Skin epidermis (tissue), 12 donors: ENCODE data around the gene GDE1.

ENCODE experiments used
- H3K27ac ChIP-seq, 21 experiments: fragments of 200-600 bp; sonication (generic) in 11 of 21; one replicate each; pipeline ENCODE4 v1.5.0; 2020; ENCODE audit warnings: mild to moderate bottlenecking in 3 of 21, inconsistent platforms in 2 of 21, moderate library complexity in 2 of 21
- H3K4me3 ChIP-seq, 7 experiments: fragments of 200-600 bp; sonication (generic) in 2 of 7; one replicate each; pipeline ENCODE4 v1.5.0; 2020; ENCODE audit warnings: inconsistent platforms in 2 of 7, mild to moderate bottlenecking in 2 of 7, moderate library complexity in 1 of 7

Gene GDE1

DNA sequence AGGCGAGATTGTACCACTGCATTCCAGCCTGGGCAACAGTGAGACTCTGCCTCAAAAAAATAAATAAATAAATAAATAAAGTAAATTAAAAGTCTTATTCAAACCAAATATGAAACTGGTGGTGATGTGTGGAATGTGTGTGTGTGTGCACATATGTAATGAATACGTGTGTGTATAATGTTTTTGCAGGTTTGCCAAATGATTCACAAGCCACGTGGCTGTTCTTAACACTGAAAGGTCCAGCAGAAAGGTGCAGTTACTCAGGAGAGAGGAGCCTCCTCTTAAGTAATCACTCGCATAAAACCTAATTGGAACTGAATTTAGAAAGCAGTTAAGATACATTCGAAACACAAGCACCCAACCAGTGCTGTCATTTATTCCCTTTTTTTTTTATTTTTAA lies 22.9 kb downstream of the GDE1 start:
- H3K4me3 ChIP-seq: no peak overlapping the region
- H3K27ac ChIP-seq: no peak overlapping the region

GRCh38 chr16:19497176-19497575 lies 24.7 kb downstream of the GDE1 start:
- Histone ChIP-seq H3K4me3 (no peak overlapping the region), H3K27ac (no peak overlapping the region)

DNA sequence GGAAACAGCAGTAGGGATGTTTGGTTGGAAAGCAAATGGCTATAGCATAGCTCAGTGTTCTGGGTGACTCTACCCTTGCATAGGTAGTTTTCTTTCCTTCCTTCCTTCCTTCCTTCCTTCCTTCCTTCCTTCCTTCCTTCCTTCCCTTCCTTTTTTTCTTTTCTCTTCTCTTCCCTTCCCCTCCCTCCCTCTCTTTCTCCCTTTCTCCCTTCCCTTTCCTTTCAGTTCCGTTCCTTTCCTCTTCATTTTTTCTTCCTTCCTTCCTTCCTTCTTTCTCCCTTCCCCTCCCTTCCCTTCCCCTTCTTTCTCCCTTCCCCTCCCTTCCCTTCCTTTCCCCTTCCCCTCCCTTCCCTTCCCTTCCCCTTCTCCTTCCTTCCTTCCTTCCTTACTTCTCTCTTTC lies 31.3 kb downstream of the GDE1 start:
- Histone ChIP-seq H3K4me3 (no peak overlapping the region), H3K27ac (no peak overlapping the region)

DNA sequence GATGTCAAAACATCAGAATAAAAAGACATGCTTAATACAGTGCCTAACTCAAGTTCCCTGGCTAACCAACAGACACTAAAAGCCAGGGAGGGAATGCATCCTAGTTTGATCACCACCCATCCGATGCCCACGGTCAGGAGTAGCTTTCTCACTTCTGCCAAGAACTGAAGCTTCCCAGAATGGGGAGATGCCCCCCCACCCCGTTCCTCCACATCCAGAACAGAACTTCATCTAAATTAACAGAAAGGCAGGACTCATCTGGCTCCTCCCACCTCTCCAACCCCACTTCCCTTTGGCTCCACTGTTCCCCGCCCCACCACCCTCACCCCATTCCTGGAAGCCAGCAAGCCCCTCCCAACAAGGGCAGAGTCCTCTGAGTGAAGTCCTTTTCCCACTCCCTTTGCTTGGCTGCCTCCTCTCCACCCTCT lies 33.7 kb downstream of the GDE1 start:
- H3K27ac ChIP-seq: no peak overlapping the region
- no peak overlapping the region for H3K4me3 ChIP-seq

GRCh38 chr16:19486750-19487325 lies 35.1 kb downstream of the GDE1 start:
- Histone ChIP-seq H3K4me3 (no peak overlapping the region), H3K27ac (no peak overlapping the region)

DNA sequence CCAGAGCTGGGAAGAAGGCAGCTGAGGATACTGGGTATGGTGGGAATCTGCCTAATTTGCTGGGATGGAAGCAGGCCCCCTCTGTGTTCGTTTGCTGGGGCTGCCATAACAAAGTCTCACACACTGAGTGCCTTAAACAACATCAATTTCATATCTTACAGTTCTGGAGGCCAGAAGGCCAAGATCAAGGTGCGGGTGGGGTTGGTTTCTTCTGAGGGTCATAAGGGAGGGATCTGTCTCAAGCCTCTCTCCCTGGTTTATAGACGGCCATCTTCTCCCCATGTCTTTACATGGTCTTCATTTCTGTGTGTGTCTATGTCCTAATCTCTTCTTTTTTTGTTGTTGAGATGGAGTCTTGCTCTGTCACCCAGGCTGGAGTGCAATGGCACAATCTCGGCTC lies 35.8 kb downstream of the GDE1 start:
- Histone ChIP-seq H3K27ac (no peak overlapping the region), H3K4me3 (no peak overlapping the region)

- H3K27ac ChIP-seq: no peak overlapping the region
- no peak overlapping the region for H3K4me3 ChIP-seq
Measured at GRCh38 chr16:19485611-19486010, 36.3 kb downstream of the GDE1 start.

DNA sequence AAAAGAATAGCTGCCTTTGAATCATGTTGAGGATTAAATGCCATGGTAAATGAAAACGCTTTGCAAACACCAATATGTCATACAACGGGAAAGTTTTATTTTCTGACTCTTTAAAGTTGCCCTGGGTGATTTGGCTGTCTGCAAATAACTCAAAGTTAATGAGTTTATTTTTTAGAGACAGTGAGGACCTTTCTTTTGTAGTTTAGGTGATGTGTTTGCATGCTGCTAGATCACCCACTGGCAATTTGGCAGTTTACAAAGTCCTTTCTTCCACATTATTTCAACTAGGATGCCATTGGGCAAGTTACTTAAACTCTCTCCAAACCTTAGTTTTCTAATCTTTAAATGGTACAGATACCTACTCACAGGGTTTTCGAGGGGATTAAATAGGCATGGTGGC lies 37.8 kb downstream of the GDE1 start:
- H3K27ac ChIP-seq: no peak overlapping the region
- no peak overlapping the region for H3K4me3 ChIP-seq

- Histone ChIP-seq H3K27ac (no peak overlapping the region), H3K4me3 (no peak overlapping the region)
Measured at GRCh38 chr16:19482291-19482690, 39.6 kb downstream of the GDE1 start.

DNA sequence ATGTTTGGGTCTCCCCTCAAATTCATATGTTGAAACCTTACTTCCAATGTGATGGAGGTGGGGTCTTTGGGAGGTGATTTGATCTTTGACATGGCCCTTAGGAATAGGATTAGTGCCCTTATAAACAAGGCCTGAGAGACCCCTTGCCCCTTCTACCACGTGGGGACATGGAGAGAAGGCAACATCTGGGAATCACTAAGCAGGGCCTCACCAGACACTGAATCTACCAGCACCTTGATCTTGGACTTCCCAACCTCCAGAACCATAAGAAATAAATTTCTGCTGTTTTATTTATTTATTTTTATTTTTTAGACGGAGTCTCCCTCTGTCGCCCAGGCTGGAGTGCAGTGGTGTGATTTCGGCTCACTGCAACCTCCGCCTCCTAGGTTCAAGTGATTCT lies 40.1 kb downstream of the GDE1 start:
- Histone ChIP-seq H3K4me3 (no peak overlapping the region), H3K27ac (no peak overlapping the region)

DNA sequence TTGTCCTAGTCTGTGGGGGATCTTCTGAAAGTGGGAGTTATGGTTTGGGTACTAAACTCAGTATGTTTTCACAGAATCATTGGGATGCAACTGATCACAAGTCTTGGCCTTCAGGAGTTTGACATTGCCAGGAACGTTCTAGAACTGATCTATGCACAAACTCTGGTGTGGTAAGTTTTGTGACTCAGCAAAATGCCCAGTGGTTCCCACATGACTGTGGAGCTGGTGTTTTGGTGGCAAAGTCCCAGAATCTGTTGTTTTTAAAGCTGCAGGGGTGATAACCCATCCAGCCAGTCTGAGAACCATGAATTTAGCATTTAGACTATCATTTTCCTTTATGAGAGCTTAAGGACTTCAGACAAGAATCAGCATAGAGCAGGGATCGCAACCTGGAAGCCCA lies 40.6 kb downstream of the GDE1 start:
- H3K4me3 ChIP-seq: no peak overlapping the region
- no peak overlapping the region for H3K27ac ChIP-seq

- H3K27ac ChIP-seq: no peak overlapping the region
- H3K4me3 ChIP-seq: no peak overlapping the region
Measured at GRCh38 chr16:19479302-19479721, 42.6 kb downstream of the GDE1 start.

DNA sequence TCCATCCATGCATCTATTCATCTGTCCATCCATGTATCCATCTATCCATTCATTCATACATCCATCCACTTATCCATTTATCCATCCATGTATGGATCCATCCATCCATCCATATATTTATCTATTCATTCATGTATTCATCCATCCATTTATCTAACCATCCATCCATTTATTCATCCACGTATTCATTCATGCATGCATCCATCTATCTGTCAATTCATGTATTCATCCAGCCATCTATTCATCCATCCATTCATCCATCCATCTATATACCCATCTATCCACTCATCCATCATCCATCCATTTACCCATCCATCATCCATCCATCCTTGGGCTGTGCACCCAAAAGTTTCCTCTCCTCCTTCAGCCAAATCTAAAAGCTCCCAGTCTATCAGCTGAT lies 43.4 kb downstream of the GDE1 start:
- no peak overlapping the region for H3K4me3 ChIP-seq
- H3K27ac ChIP-seq: no peak overlapping the region

GRCh38 chr16:19474617-19475016 lies 47.3 kb downstream of the GDE1 start:
- Histone ChIP-seq H3K4me3 (no peak overlapping the region), H3K27ac (no peak overlapping the region)

DNA sequence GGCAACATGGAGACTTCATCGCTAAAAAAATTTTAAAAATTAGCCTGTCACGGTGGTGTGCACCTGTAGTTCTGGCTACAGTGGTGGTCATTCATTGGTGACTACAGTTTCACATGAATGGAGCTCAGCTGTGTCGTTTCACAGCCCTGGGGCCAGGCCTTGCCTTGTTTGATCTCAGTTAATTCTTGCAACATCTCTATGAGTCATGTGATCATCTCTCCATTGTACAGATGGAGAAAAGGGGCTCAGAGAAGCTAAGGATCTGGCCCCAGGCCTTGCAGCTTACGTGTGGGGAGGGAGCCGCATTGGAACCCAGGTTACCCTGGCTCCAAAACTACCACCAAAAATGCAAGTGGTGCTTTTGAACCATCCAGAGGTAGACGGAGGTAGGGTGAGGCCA lies 49.4 kb downstream of the GDE1 start:
- Histone ChIP-seq H3K27ac (no peak overlapping the region), H3K4me3 (no peak overlapping the region)

DNA sequence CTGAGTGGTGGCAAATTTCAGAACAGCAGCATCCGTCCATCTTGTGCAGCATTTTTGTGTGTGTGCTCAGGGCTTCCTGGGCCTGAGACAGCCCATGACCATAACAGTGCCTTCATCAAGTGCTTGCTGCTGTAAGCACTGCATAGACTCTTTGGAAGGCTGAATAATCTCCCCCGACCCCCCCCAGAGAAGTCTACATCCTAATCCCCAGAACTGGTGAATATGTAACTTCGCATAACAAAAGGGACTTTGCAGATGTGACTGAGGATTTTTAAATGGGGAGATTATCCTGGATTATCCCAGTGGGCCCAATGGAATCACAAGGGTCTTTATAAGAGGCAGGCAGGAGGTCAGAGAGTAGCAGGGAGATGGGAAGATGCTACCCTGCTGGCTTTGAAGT lies 53.6 kb downstream of the GDE1 start:
- no peak overlapping the region for H3K27ac ChIP-seq
- H3K4me3 ChIP-seq: no peak overlapping the region

DNA sequence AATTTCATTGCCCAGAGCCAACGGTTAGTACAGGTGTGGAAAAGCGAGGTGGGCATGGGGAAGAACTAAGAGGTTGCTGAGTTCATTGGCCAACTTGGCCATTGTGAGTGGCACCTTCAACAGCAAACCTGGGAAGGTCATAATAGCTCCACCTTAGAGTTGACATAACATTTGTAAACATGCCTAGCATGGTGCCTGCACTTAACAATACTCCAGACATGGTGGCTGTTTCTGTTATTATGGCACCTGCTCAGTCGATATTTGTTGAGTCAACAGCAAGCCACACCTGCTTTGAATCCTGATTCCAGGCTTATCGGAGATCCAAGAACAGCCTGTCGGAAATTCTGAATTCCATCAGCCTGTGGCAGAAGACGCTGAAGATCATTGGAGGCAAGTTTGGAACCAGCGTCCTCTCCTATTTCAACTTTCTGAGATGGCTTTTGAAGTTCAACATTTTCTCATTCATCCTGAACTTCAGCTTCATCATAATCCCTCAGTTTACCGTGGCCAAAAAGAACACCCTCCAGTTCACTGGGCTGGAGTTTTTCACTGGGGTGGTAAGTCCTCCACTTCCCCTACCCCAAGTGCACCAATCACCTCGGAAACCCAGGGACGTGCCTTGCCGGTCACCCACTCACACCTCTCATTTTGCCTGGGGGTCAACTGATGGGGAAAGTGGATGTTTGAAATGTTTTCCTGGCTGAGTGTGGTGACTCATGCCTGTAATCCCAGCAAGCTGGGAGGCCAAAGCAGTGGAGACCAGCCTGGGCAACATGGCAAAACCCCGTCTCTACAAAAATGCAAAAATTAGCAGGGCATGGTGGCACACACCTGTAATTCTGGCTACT lies 58.2 kb downstream of the GDE1 start:
- no peak overlapping the region for H3K4me3 ChIP-seq
- no peak overlapping the region for H3K27ac ChIP-seq

- Histone ChIP-seq H3K27ac (no peak overlapping the region), H3K4me3 (no peak overlapping the region)
Measured at GRCh38 chr16:19460397-19460796, 61.5 kb downstream of the GDE1 start.

DNA sequence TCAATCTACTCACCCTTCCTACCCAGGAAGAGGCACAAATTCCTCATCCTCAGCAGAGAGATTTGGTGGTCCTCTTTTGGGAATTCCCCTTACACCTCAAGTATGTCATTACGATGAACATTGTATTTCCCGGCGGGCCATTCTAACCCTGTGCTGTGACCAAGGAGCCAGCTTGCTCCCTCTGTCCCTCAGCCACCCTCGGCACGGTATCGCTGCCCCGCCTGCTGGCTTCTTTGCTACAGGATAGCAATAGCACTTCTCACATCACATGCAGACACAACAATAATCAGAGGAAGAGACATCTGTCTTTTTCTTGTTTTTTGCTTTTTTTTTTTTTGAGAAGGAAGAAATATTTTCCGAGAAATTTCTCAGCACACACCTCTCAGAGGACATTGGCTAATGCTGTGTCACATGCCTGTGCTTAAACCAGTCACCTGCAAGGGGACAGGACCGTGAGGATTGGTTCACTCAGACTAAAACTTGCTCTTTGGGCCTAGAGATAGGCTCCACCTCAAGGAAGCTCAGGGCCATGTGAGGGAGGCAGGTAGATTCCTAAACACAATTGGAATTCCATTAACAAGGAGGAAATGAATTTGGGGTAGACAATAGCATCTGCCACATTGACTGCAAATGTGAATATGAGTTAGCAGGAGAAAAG lies 63.0 kb downstream of the GDE1 start:
- no peak overlapping the region for H3K4me3 ChIP-seq
- H3K27ac ChIP-seq: no peak overlapping the region
